ENCODE results near the gene GGACT.

The GGACT gene

GRCh38 chr13:100561599-100562204, 26.9 kb downstream of the GGACT start:
- Histone ChIP-seq H3K4me3 (ENCODE audit: low read length) (no peak overlapping the region), H3K9ac (ENCODE audit: low read length) (no peak overlapping the region), H3K9me3 (replicated peaks; ENCODE audit: insufficient read depth, low read length) (no peaks in the 10 kb centered on the region), H3K9me2 (replicated peaks; ENCODE audit: insufficient read depth, low read length) (no peaks in the 10 kb centered on the region), H3K4me2 (ENCODE audit: low read depth, low read length) (no peak overlapping the region), H3F3A (ENCODE audit: insufficient read depth, low read length) (no peaks in the 10 kb centered on the region), H4K20me1 (ENCODE audit: insufficient read depth, low read length) (no peaks in the 10 kb centered on the region), H2AFZ (ENCODE audit: low read length) (no peak overlapping the region), H3K79me2 (ENCODE audit: low read length) (no peaks in the 10 kb centered on the region), H3K27me3 (replicated peaks; ENCODE audit: insufficient read depth, low read length) (no peaks in the 10 kb centered on the region), H3K36me3 (replicated peaks; ENCODE audit: insufficient read depth, low read length) (no peaks in the 10 kb centered on the region), H3K27ac (ENCODE audit: low read length) (no peak overlapping the region), H3K4me1 (ENCODE audit: low read length) (no peaks in the 10 kb centered on the region)
- no peak for TF ChIP-seq EZH2phosphoT487 (IDR thresholded peaks at IDR 0.05; ENCODE audit: low read length)
- TF ChIP-seq EZH2 (optimal IDR thresholded peaks at IDR 0.05; ENCODE audit: low read depth, low read length) = no peak
- TF ChIP-seq CTCF (IDR thresholded peaks at IDR 0.05; ENCODE audit: low read length) = no peak
- no peak for DNase-seq

- H3K36me3 ChIP-seq (replicated peaks; ENCODE audit: insufficient read depth, low read length) = no peaks in the 10 kb centered on the region
- H3K4me3 ChIP-seq (ENCODE audit: low read length) = no peak overlapping the region
- H3K79me2 ChIP-seq (ENCODE audit: low read length) = no peaks in the 10 kb centered on the region
- no peaks in the 10 kb centered on the region for H3K9me3 ChIP-seq (replicated peaks; ENCODE audit: insufficient read depth, low read length)
- H4K20me1 ChIP-seq (ENCODE audit: insufficient read depth, low read length) = no peaks in the 10 kb centered on the region
- H3K4me1 ChIP-seq (ENCODE audit: low read length) = no peaks in the 10 kb centered on the region
- H2AFZ ChIP-seq (ENCODE audit: low read length) = no peak overlapping the region
- H3K9me2 ChIP-seq (replicated peaks; ENCODE audit: insufficient read depth, low read length) = no peaks in the 10 kb centered on the region
- TF ChIP-seq CTCF (IDR thresholded peaks at IDR 0.05; ENCODE audit: low read length) (no peak), EZH2 (optimal IDR thresholded peaks at IDR 0.05; ENCODE audit: low read depth, low read length) (no peak), EZH2phosphoT487 (IDR thresholded peaks at IDR 0.05; ENCODE audit: low read length) (no peak)
- DNase-seq = no peak
- H3K27me3 ChIP-seq (replicated peaks; ENCODE audit: insufficient read depth, low read length) = no peaks in the 10 kb centered on the region
- no peak overlapping the region for H3K4me2 ChIP-seq (ENCODE audit: low read depth, low read length)
- no peaks in the 10 kb centered on the region for H3F3A ChIP-seq (ENCODE audit: insufficient read depth, low read length)
- H3K27ac ChIP-seq (ENCODE audit: low read length) = no peak overlapping the region
- H3K9ac ChIP-seq (ENCODE audit: low read length) = no peak overlapping the region
Measured at GRCh38 chr13:100561158-100561499, 27.5 kb downstream of the GGACT start.

GRCh38 chr13:100560498-100561157, 28.0 kb downstream of the GGACT start:
- Histone ChIP-seq H3K4me1 (ENCODE audit: low read length) (no peaks in the 10 kb centered on the region), H4K20me1 (ENCODE audit: insufficient read depth, low read length) (no peaks in the 10 kb centered on the region), H3K9ac (ENCODE audit: low read length) (no peak overlapping the region), H3K9me2 (replicated peaks; ENCODE audit: insufficient read depth, low read length) (no peaks in the 10 kb centered on the region), H3K79me2 (ENCODE audit: low read length) (no peaks in the 10 kb centered on the region), H3K4me3 (ENCODE audit: low read length) (no peak overlapping the region), H3K4me2 (ENCODE audit: low read depth, low read length) (no peak overlapping the region), H2AFZ (ENCODE audit: low read length) (no peak overlapping the region), H3K27ac (ENCODE audit: low read length) (no peak overlapping the region), H3K27me3 (replicated peaks; ENCODE audit: insufficient read depth, low read length) (no peaks in the 10 kb centered on the region), H3K36me3 (replicated peaks; ENCODE audit: insufficient read depth, low read length) (no peaks in the 10 kb centered on the region), H3F3A (ENCODE audit: insufficient read depth, low read length) (no peaks in the 10 kb centered on the region), H3K9me3 (replicated peaks; ENCODE audit: insufficient read depth, low read length) (no peaks in the 10 kb centered on the region)
- TF ChIP-seq CTCF (IDR thresholded peaks at IDR 0.05; ENCODE audit: low read length) (no peak), EZH2 (optimal IDR thresholded peaks at IDR 0.05; ENCODE audit: low read depth, low read length) (no peak), EZH2phosphoT487 (IDR thresholded peaks at IDR 0.05; ENCODE audit: low read length) (no peak)
- no peak for DNase-seq

Data from MM.1S (cell line).